ENCODE results near the gene PRKCB. TPM values are rescaled to one million over a fixed set of nuclear protein-coding genes. Genes with fewer than 3 reads are reported as not detected.
A peak's percentile ranks its signal among the peaks of the same experiment; 100 is the strongest.

Gene PRKCB
- total RNA-seq, 2 experiments from 2014 or later: 56.3 to 57.9 TPM

DNA sequence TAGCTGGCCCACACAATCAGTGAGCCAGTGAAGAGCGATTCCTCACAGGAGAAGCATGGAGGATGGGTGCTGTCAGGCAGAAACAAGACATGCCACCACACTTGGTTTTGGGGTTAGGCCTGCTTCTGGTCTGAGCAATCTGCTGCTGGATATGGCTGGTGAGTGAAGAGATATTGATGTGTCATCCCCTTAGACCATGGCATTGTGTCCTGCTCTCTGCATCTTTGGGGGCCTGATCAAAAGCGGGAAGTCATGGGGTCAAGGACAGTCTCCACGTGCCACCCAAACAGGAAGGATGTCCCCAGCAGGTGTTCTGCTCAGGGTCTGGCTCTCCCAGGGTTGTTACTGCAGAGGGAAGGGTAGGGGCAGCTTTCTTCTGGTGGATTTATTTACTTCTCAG is 140.7 kb downstream of the PRKCB start:
- H3K9me3 Mint-ChIP-seq: no peaks in the 10 kb centered on the region
- no peak overlapping the region for H3K27ac Mint-ChIP-seq
- no peaks in the 10 kb centered on the region for H3K27me3 Mint-ChIP-seq
- peak; percentile 35 for DNase-seq
- peaks cover 53% of the 10 kb centered on the region for H3K4me1 Mint-ChIP-seq (ENCODE audit: low read depth)
- peaks cover 1% of the 10 kb centered on the region for H3K36me3 Mint-ChIP-seq
- CTCF ChIA-PET: no interaction called here
- intact Hi-C loops (cut with micrococcal nuclease): no loop called here
- POLR2A ChIA-PET: no interaction called here
- no peak overlapping the region for H3K4me3 Mint-ChIP-seq

GRCh38 chr16:23979441-23979840 is 143.7 kb downstream of the PRKCB start:
- Mint-ChIP-seq H3K36me3 (peaks cover 2% of the 10 kb centered on the region), H3K4me1 (ENCODE audit: low read depth) (peaks cover 37% of the 10 kb centered on the region), H3K4me3 (no peak overlapping the region), H3K9me3 (no peaks in the 10 kb centered on the region), H3K27ac (no peak overlapping the region), H3K27me3 (no peaks in the 10 kb centered on the region)
- intact Hi-C loops (cut with micrococcal nuclease): no loop called here
- ChIA-PET POLR2A (no interaction called here), CTCF (no interaction called here)
- no peak for DNase-seq

DNA sequence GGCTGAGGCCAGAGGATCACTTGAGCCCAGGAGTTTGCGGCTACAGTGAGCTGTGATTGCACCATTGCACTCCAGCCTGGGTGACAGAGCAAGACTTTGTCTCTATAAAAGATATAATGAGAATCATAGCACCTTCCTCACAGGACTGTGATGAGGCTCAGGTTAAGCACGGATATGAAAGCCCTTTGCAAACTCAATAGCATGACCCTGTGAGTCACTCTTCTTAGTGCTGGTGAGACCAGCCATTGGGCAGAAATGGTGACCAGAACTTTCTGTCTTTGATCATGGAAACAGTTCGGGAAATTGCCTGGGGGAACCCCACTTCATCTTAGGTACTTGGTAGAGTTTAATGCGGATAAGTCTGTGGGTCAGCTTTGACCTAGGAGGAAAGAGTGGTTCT is 144.2 kb downstream of the PRKCB start:
- no peaks in the 10 kb centered on the region for H3K9me3 Mint-ChIP-seq
- no peak overlapping the region for H3K27ac Mint-ChIP-seq
- no peaks in the 10 kb centered on the region for H3K27me3 Mint-ChIP-seq
- peaks cover 5% of the 10 kb centered on the region for H3K36me3 Mint-ChIP-seq
- no peak overlapping the region for H3K4me3 Mint-ChIP-seq
- peaks cover 32% of the 10 kb centered on the region for H3K4me1 Mint-ChIP-seq (ENCODE audit: low read depth)
- no peak for DNase-seq
- intact Hi-C loops (cut with micrococcal nuclease): no loop called here
- ChIA-PET POLR2A (no interaction called here), CTCF (interaction anchor here (1.2 to 1.4 kb wide), 2 partner anchors 30 to 177 kb away, joined by 3 to 4 read pairs; no protein-coding TSS in a partner anchor)

DNA sequence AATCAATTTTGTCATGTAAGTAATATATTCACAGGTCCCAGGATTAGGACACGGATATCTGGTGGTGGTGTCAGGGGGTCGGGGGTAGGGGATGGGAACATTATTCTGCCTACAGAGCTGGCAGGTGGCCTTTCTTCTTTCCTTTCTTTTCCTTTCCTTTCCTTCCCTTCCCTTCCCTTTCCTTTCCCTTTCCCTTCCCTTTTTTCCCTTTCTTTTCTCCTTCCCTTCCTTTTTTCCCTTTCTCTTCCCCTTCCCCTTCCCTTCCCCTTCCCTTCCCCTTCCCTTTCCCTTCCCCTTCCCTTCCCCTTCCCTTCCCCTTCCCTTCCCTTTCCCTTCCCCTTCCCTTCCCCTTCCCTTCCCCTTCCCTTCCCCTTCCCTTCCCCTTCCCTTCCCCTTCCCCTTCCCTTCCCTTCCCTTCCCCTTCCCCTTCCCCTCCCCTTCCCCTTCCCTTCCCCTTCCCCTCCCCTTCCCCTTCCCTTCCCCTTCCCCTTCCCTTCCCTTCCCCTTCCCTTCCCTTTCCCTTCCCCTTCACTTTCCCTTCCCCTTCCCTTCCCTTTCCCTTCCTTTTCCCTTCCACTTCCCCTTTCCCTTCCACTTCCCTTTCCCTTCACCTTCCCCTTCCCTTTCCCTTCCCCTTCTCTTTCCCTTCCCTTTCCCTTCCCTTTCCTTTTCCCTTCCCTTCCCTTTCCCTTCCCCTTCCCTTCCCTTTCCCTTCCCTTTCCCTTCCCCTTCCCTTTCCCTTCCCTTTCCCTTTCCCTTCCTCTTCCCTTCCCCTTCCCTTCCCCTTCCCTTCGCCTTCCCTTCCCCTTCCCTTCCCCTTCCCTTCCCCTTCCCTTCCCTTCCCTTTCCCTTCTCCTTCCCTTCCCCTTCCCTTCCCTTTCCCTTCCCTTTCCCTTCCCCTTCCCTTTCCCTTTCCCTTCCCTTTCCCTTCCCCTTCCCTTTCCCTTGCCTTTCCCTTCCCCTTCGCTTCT is 145.9 kb downstream of the PRKCB start:
- H3K27me3 Mint-ChIP-seq: no peaks in the 10 kb centered on the region
- H3K4me3 Mint-ChIP-seq: no peak overlapping the region
- CTCF ChIA-PET: interaction anchor here (1.4 kb wide), 1 partner anchor 29 kb away, joined by 3 read pairs; no protein-coding TSS in a partner anchor
- intact Hi-C loops (cut with micrococcal nuclease): no loop called here
- peaks cover 5% of the 10 kb centered on the region for H3K36me3 Mint-ChIP-seq
- DNase-seq: no peak
- peaks cover 16% of the 10 kb centered on the region for H3K4me1 Mint-ChIP-seq (ENCODE audit: low read depth)
- POLR2A ChIA-PET: no interaction called here
- no peak overlapping the region for H3K27ac Mint-ChIP-seq
- H3K9me3 Mint-ChIP-seq: no peaks in the 10 kb centered on the region

DNA sequence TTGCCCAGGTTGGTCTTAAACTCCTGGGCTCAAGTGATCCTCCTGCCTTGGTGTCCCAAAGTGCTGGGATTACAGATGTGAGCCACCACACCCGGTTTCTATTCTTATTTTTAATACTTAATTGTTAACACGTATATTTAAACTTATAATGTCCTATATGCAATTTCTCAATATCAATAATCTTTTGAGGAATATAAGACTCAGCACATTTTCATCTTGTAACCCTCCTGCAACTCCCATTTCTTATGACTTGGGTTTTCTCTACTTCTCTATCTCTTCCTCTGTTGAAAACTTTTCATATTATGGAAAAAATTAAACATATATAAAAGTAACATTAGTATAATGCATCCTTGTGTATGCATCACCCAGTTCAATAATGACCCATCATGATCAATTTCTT is 150.7 kb downstream of the PRKCB start:
- Mint-ChIP-seq H3K4me3 (no peak overlapping the region), H3K27ac (no peak overlapping the region), H3K27me3 (no peaks in the 10 kb centered on the region), H3K9me3 (no peaks in the 10 kb centered on the region), H3K4me1 (ENCODE audit: low read depth) (peaks cover 3% of the 10 kb centered on the region), H3K36me3 (peaks cover 12% of the 10 kb centered on the region)
- ChIA-PET POLR2A (no interaction called here), CTCF (no interaction called here)
- DNase-seq: no peak
- intact Hi-C loops (cut with micrococcal nuclease): no loop called here

- Mint-ChIP-seq H3K9me3 (no peaks in the 10 kb centered on the region), H3K4me1 (ENCODE audit: low read depth) (peaks cover 3% of the 10 kb centered on the region), H3K36me3 (peaks cover 12% of the 10 kb centered on the region), H3K27me3 (no peaks in the 10 kb centered on the region), H3K27ac (no peak overlapping the region), H3K4me3 (no peak overlapping the region)
- no peak for DNase-seq
- POLR2A ChIA-PET: no interaction called here
- intact Hi-C loops (cut with micrococcal nuclease): no loop called here
- CTCF ChIA-PET: no interaction called here
Observed at GRCh38 chr16:23987443-23987842, 151.7 kb downstream of the PRKCB start.

GRCh38 chr16:23990507-23990906 is 154.7 kb downstream of the PRKCB start:
- Mint-ChIP-seq H3K27me3 (no peaks in the 10 kb centered on the region), H3K4me1 (ENCODE audit: low read depth) (peaks cover 3% of the 10 kb centered on the region), H3K4me3 (no peak overlapping the region), H3K36me3 (peaks cover 7% of the 10 kb centered on the region), H3K27ac (no peak overlapping the region), H3K9me3 (no peaks in the 10 kb centered on the region)
- CTCF ChIA-PET: interaction anchor here (0.6 kb wide), 1 partner anchor 39 kb away, joined by 3 read pairs; no protein-coding TSS in a partner anchor
- POLR2A ChIA-PET: no interaction called here
- intact Hi-C loops (cut with micrococcal nuclease): no loop called here
- no peak for DNase-seq

GRCh38 chr16:23991066-23991465 is 155.3 kb downstream of the PRKCB start:
- ChIA-PET POLR2A (no interaction called here), CTCF (interaction anchor here (1.4 kb wide), 1 partner anchor 19 kb away, joined by 5 read pairs; no protein-coding TSS in a partner anchor)
- Mint-ChIP-seq H3K27me3 (no peaks in the 10 kb centered on the region), H3K4me3 (no peak overlapping the region), H3K36me3 (peaks cover 12% of the 10 kb centered on the region), H3K27ac (no peak overlapping the region), H3K9me3 (no peaks in the 10 kb centered on the region), H3K4me1 (ENCODE audit: low read depth) (peaks cover 3% of the 10 kb centered on the region)
- no peak for DNase-seq
- intact Hi-C loops (cut with micrococcal nuclease): no loop called here

DNA sequence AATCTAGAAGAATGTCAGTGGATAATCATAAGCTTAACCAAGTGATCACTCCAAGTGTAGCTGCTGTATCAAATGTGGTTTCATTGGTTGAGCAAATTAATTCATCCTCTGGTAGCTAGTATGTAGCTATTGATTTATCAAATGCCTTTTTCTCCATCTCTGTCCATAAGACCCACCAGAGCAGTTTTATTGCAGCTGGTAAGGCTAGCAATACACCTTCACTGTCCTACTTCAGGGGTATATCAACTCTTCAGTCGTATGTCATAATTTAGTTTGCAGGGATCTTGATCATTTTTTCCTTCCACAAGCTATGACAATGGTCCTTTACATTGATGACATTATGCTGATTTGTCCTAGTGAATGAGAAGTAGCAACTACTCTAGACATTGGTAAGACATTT is 158.8 kb downstream of the PRKCB start:
- peaks cover 10% of the 10 kb centered on the region for H3K4me1 Mint-ChIP-seq (ENCODE audit: low read depth)
- H3K9me3 Mint-ChIP-seq: no peaks in the 10 kb centered on the region
- no peak overlapping the region for H3K4me3 Mint-ChIP-seq
- no peak overlapping the region for H3K27ac Mint-ChIP-seq
- no peak for DNase-seq
- intact Hi-C loops (cut with micrococcal nuclease): loop anchor here (5.0 kb wide), 1 partner anchor 127 kb away; no protein-coding TSS in a partner anchor
- ChIA-PET CTCF (interaction anchor here (0.7 to 1.2 kb wide), 2 partner anchors 47 to 191 kb away, joined by 3 read pairs; no protein-coding TSS in a partner anchor), POLR2A (no interaction called here)
- no peaks in the 10 kb centered on the region for H3K27me3 Mint-ChIP-seq
- H3K36me3 Mint-ChIP-seq: peaks cover 11% of the 10 kb centered on the region

DNA sequence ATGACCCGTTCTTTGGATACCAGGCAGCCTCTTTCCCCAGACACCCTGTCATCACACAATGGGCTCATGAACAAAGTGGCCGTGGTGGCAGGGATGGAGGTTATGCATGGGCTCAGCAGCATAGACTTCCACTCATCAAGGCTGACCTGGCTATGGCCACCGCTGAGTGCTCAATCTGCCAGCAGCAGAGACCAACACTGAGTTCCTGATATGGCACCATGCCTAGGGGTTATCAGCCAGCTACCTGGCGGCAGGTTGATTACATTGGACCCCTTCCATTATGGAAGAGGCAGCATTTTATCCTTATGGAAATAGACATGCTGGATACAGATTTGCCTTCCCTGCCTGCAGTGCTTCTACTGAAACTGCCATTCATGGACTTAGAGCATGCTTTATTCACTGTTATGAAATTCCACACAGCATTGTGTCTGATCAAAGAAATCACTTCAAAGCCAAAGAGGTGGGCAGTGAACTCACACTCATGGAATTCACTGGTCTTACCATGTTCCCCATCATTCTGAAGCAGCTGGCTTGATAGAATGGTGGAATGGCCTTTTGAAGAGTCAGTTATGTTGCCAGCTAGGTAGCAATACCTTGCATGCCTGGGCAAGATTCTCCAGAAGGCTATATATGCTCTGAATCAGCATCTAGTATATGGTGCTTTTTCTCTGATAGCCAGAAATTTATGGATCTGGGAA is 160.6 kb downstream of the PRKCB start:
- CTCF ChIA-PET: no interaction called here
- H3K27ac Mint-ChIP-seq: no peak overlapping the region
- H3K4me3 Mint-ChIP-seq: no peak overlapping the region
- intact Hi-C loops (cut with micrococcal nuclease): loop anchor here (5.0 kb wide), 1 partner anchor 129 kb away; no protein-coding TSS in a partner anchor
- H3K4me1 Mint-ChIP-seq (ENCODE audit: low read depth): peaks cover 20% of the 10 kb centered on the region
- DNase-seq: no peak
- POLR2A ChIA-PET: no interaction called here
- no peaks in the 10 kb centered on the region for H3K27me3 Mint-ChIP-seq
- peaks cover 11% of the 10 kb centered on the region for H3K36me3 Mint-ChIP-seq
- no peaks in the 10 kb centered on the region for H3K9me3 Mint-ChIP-seq

DNA sequence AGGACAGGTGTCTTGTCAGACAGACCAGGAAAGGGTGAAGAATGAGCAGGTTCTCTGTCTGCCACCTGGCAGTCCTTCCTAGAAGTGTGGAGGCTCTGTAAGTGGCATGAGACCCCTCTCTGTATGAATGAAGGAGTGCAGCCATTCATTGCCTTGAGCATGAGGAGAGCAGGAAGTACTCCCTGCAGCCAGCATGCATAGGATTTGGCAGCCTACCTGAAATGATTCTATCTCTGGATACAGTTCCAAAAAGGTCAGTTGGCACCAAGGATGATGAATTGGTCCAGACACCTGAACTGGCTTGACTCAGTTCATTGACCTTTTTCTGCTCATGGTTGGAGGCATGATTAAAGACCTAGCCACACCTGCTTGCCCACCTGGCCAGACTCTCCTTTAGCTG is 163.0 kb downstream of the PRKCB start:
- CTCF ChIA-PET: interaction anchor here (5.6 kb wide), 1 partner anchor 12 kb away, joined by 48 read pairs; no protein-coding TSS in a partner anchor
- H3K27me3 Mint-ChIP-seq: no peaks in the 10 kb centered on the region
- no peaks in the 10 kb centered on the region for H3K9me3 Mint-ChIP-seq
- no peak for DNase-seq
- intact Hi-C loops (cut with micrococcal nuclease): loop anchor here (1.0 to 5.0 kb wide), 4 partner anchors 36 to 171 kb away; no protein-coding TSS in a partner anchor
- POLR2A ChIA-PET: interaction anchor here (1.2 to 1.4 kb wide), 2 partner anchors 135 to 156 kb away, joined by 3 to 7 read pairs; no protein-coding TSS in a partner anchor
- H3K36me3 Mint-ChIP-seq: peaks cover 11% of the 10 kb centered on the region
- H3K4me1 Mint-ChIP-seq (ENCODE audit: low read depth): peaks cover 20% of the 10 kb centered on the region
- H3K27ac Mint-ChIP-seq: no peak overlapping the region
- H3K4me3 Mint-ChIP-seq: no peak overlapping the region

DNA sequence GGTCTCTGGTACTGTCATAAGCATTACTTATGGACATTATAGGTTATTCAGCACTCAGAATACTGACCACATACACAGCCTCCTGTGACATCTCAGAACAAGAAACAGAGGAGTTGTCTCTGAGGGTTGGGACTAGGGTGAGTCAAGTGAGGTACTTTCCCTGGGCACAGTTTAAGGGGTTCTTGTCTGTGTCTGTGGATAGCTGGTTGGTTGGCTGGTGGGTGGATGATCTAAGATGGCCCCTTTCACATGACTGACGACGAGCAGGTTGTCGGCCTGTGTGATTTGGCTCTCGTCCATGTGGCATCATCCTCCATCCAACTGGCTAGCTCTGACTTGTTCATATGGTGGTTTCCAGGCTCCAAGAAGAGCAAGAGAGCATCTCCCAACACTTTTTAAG is 163.9 kb downstream of the PRKCB start:
- Mint-ChIP-seq H3K36me3 (peaks cover 11% of the 10 kb centered on the region), H3K4me1 (ENCODE audit: low read depth) (peaks cover 20% of the 10 kb centered on the region), H3K27ac (peak overlapping the region; percentile 18), H3K27me3 (no peaks in the 10 kb centered on the region), H3K9me3 (no peaks in the 10 kb centered on the region), H3K4me3 (no peak overlapping the region)
- ChIA-PET CTCF (interaction anchor here (0.7 to 21.9 kb wide), 5 partner anchors 11 to 198 kb away, joined by 4 to 387 read pairs (median 4); no protein-coding TSS in a partner anchor), POLR2A (interaction anchor here (0.7 to 1.4 kb wide), 6 partner anchors 33 to 157 kb away, joined by 3 to 7 read pairs (median 3); no protein-coding TSS in a partner anchor)
- intact Hi-C loops (cut with micrococcal nuclease): loop anchor here (1.0 to 5.0 kb wide), 4 partner anchors 37 to 172 kb away; no protein-coding TSS in a partner anchor
- peak; percentile 89 for DNase-seq

Data from activated CD4-positive, alpha-beta memory T cell treated with anti-CD3 and anti-CD28 coated beads for 36 hours (primary cell).